A549 (cell line): Measurements from ENCODE around the gene TUB. TPM values are rescaled to one million over a fixed set of nuclear protein-coding genes. Genes with fewer than 3 reads are reported as not detected.

Source experiments
- ATAC-seq, 2 experiments: fragments of 200-7000 bp in 1 of 2; fragments of >200 bp in 1 of 2; cut with Nextera tagmentation in 1 of 2; cut with Tn5 transposase in 1 of 2; 3 replicates each; pipeline versions ENCODE4 v1.8.0 to v1.9.1; 2018 to 2020; ENCODE audit warnings: mild to moderate bottlenecking in 1 of 2, moderate library complexity in 1 of 2
- CTCF ChIA-PET: fragments of 300-600 bp; sonication (Branson Sonifier 250); formaldehyde crosslinking; extraction: SDS; loops from one replicate; lab custom pipeline; 2021; ENCODE audit warnings: antibody characterized with exemption, inconsistent platforms; lab: Yijun Ruan, JAX
- POLR2A ChIA-PET: fragments of 350-600 bp; formaldehyde crosslinking; extraction: SDS; loops from one replicate; lab custom pipeline; 2021; ENCODE audit warnings: antibody characterized with exemption, inconsistent platforms; lab: Yijun Ruan, JAX
- DNase-seq, 2 experiments: peaks; one replicate each; pipeline versions ENCODE4 v3.0.0 to v3.0.0-alpha.2; 2011 to 2016; ENCODE audit warnings: low read depth in 1 of 2, low spot score in 1 of 2
- FAIRE-seq: peaks from 2 replicates; lab custom pipeline; 2011; peaks lifted over from hg19 to GRCh38; lab: Jason Lieb, UNC
- H3K27ac ChIP-seq, 2 experiments: fragments of >200 bp; sonication (Bioruptor Twin); formaldehyde crosslinking; 3 replicates each; pipeline ENCODE4 v1.5.1; 2016 to 2017
- H3K4me1 ChIP-seq: fragments of >200 bp; sonication (Bioruptor Twin); formaldehyde crosslinking; 3 replicates; pipeline ENCODE4 v1.6.1; 2016
- H3K4me2 ChIP-seq: fragments of >200 bp; sonication (Bioruptor Twin); formaldehyde crosslinking; 3 replicates; pipeline ENCODE4 v1.6.1; 2016
- H3K4me3 ChIP-seq: fragments of >200 bp; sonication (Bioruptor Twin); formaldehyde crosslinking; 3 replicates; pipeline ENCODE4 v1.5.1; 2016
- H3K9me3 ChIP-seq: fragments of >200 bp; sonication (Bioruptor Twin); formaldehyde crosslinking; 3 replicates; pipeline ENCODE4 v1.6.1; 2016
- CBX2 ChIP-seq: fragments of 200-600 bp; sonication (generic); IDR thresholded peaks from 2 replicates; pipeline ENCODE4 v1.6.1; 2016; ENCODE audit warnings: low read depth, mild to moderate bottlenecking, borderline replicate concordance
- CBX8 ChIP-seq: fragments of 200-600 bp; sonication (generic); IDR thresholded peaks from 2 replicates; pipeline ENCODE4 v1.6.1; 2016
- ESRRA ChIP-seq: fragments of 150-350 bp; IDR thresholded peaks from 2 replicates; pipeline ENCODE4 v1.6.1; 2014; ENCODE audit warnings: mild to moderate bottlenecking, low read length, borderline replicate concordance
- FOSB ChIP-seq: fragments of 250-450 bp; sonication (Bioruptor Pico); IDR thresholded peaks from 2 replicates; pipeline ENCODE4 v1.5.0; 2020; ENCODE audit warnings: mild to moderate bottlenecking, moderate library complexity
- HDAC2 ChIP-seq: fragments of 200-600 bp; sonication (generic); IDR thresholded peaks from 2 replicates; pipeline ENCODE4 v1.6.1; 2016
- JUN ChIP-seq, 2 experiments: fragments of >200 bp; sonication (Bioruptor Twin); formaldehyde crosslinking; IDR thresholded peaks; 2 replicates in 1 of 2; 3 replicates in 1 of 2; pipeline ENCODE4 v1.6.1; 2016 to 2017
- KDM5A ChIP-seq: fragments of 200-600 bp; sonication (generic); IDR thresholded peaks from 2 replicates; pipeline ENCODE4 v1.6.1; 2016; ENCODE audit warnings: antibody characterized with exemption, mild to moderate bottlenecking
- MAFK ChIP-seq: fragments of 450-650 bp; IDR thresholded peaks from 2 replicates; pipeline ENCODE4 v1.6.1; 2014; ENCODE audit not compliant: partially characterized antibody
- NR3C1 ChIP-seq: fragments of >200 bp; sonication (Bioruptor Twin); formaldehyde crosslinking; IDR thresholded peaks from 3 replicates; pipeline ENCODE4 v1.6.1; 2017
- PHF8 ChIP-seq: fragments of 200-600 bp; sonication (generic); IDR thresholded peaks from 2 replicates; pipeline ENCODE4 v1.6.1; 2016; ENCODE audit warnings: low read depth, mild to moderate bottlenecking, antibody characterized with exemption, moderate library complexity, borderline replicate concordance
- POLR2AphosphoS2 ChIP-seq: conservative IDR thresholded peaks from 2 replicates; pipeline ENCODE4 v1.6.1; 2012; ENCODE audit warnings: low read length, improper control_type of control experiment, inconsistent platforms
- RAD21 ChIP-seq, 2 experiments: fragments of >200 bp in 1 of 2; sonication (Bioruptor Twin) in 1 of 2; formaldehyde crosslinking in 1 of 2; IDR thresholded peaks in 1 of 2; conservative IDR thresholded peaks in 1 of 2; 2 replicates in 1 of 2; 3 replicates in 1 of 2; pipeline ENCODE4 v1.6.1; 2012 to 2018; ENCODE audit warnings: inconsistent platforms in 1 of 2
- RARB ChIP-seq: fragments of 250-450 bp; sonication (Bioruptor Pico); IDR thresholded peaks from 2 replicates; pipeline ENCODE4 v1.8.0; 2021; ENCODE audit warnings: mild to moderate bottlenecking, moderate library complexity
- RFX5 ChIP-seq: fragments of 450-650 bp; IDR thresholded peaks from 2 replicates; pipeline ENCODE4 v1.7.1; 2014; ENCODE audit warnings: antibody characterized with exemption, mild to moderate bottlenecking, moderate library complexity
- SMC3 ChIP-seq: fragments of >200 bp; sonication (Bioruptor Twin); formaldehyde crosslinking; IDR thresholded peaks from 3 replicates; pipeline ENCODE4 v1.6.1; 2018; ENCODE audit warnings: inconsistent platforms
- TP53 ChIP-seq: fragments of 250-450 bp; sonication (Bioruptor Pico); IDR thresholded peaks from 2 replicates; pipeline ENCODE4 v1.5.0; 2021; ENCODE audit warnings: mild to moderate bottlenecking, moderate library complexity
- WGBS: methylation state at CpG from one replicate; pipeline ENCODE4 v1.1.6; 2017; ENCODE audit errors: missing lambda C conversion rate; 5-methylcytosine and 5-hydroxymethylcytosine counted together
- polyA plus RNA-seq, 4 experiments: library from polyadenylated mRNA; depleted of rRNA in 3 of 4; stranded (reverse); fragments of >200 nt; fragmentation: RNase III in 1 of 4; extraction: RNeasy Plus Mini Kit Qiagen cat#74134 plus additional on column Dnase treatment in 1 of 4; gene quantifications; 2 replicates in 3 of 4; 3 replicates in 1 of 4; pipeline ENCODE4 v1.2.3, GENCODE V29; 2011 to 2017
- TF ChIP-seq, protein P1 (sequence below): fragments of 250-450 bp; sonication (Bioruptor Pico); IDR thresholded peaks from 2 replicates; pipeline ENCODE4 v1.5.0; 2021; ENCODE audit warnings: mild to moderate bottlenecking, moderate library complexity, borderline replicate concordance
- TF ChIP-seq, protein P2 (sequence below): fragments of 200-600 bp; sonication (generic); IDR thresholded peaks from 2 replicates; pipeline ENCODE4 v1.6.1; 2016; ENCODE audit warnings: antibody characterized with exemption, mild to moderate bottlenecking, moderate library complexity
- TF ChIP-seq, protein P3 (sequence below): fragments of >200 bp; sonication (Bioruptor Twin); formaldehyde crosslinking; IDR thresholded peaks from 3 replicates; pipeline ENCODE4 v1.5.1; 2016

Gene TUB
- polyA plus RNA-seq, 2 of the 4 experiments (the other 2 are of a cell fraction): 11.3 to 13.2 TPM

DNA sequence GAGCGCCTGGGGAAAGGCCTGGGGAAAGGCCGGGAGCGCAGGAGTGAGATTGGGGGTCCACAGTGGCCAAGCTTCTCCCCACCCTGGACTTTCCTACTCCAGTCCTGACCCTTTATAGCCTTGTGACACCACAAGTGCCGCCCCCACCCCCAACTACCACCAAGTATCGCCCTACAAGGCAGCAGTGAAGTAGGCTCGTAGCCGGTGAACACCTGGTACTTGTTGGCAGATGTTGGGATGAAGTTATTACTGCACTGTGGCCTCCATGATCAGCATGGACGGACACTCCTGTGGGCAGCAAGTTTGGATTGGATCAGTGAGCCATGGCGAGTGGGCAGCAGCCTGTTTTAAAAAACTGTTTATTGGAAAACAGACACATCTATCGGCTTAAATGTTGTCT is 48.9 kb upstream of the TUB start:
- H3K4me1 ChIP-seq: no peaks in the 10 kb centered on the region
- no peaks in the 10 kb centered on the region for H3K9me3 ChIP-seq
- 64% methylated on average over 10 of the region's 10 CpGs for WGBS
- no peak overlapping the region for H3K27ac ChIP-seq
- ATAC-seq: no peak
- FAIRE-seq: no peak
- no peak for DNase-seq
- TF ChIP-seq HDAC2 (no peak), PHF8 (no peak), FOSB (CRISPR knock-in tag) (no peak), CBX8 (no peak), RARB (CRISPR knock-in tag) (no peak), JUN (IDR thresholded peaks at IDR 0.05) (no peak)
- TF ChIP-seq, protein P1, sequence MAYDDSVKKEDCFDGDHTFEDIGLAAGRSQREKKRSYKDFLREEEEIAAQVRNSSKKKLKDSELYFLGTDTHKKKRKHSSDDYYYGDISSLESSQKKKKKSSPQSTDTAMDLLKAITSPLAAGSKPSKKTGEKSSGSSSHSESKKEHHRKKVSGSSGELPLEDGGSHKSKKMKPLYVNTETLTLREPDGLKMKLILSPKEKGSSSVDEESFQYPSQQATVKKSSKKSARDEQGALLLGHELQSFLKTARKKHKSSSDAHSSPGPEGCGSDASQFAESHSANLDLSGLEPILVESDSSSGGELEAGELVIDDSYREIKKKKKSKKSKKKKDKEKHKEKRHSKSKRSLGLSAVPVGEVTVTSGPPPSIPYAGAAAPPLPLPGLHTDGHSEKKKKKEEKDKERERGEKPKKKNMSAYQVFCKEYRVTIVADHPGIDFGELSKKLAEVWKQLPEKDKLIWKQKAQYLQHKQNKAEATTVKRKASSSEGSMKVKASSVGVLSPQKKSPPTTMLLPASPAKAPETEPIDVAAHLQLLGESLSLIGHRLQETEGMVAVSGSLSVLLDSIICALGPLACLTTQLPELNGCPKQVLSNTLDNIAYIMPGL: no peak
- TF ChIP-seq, protein P2, sequence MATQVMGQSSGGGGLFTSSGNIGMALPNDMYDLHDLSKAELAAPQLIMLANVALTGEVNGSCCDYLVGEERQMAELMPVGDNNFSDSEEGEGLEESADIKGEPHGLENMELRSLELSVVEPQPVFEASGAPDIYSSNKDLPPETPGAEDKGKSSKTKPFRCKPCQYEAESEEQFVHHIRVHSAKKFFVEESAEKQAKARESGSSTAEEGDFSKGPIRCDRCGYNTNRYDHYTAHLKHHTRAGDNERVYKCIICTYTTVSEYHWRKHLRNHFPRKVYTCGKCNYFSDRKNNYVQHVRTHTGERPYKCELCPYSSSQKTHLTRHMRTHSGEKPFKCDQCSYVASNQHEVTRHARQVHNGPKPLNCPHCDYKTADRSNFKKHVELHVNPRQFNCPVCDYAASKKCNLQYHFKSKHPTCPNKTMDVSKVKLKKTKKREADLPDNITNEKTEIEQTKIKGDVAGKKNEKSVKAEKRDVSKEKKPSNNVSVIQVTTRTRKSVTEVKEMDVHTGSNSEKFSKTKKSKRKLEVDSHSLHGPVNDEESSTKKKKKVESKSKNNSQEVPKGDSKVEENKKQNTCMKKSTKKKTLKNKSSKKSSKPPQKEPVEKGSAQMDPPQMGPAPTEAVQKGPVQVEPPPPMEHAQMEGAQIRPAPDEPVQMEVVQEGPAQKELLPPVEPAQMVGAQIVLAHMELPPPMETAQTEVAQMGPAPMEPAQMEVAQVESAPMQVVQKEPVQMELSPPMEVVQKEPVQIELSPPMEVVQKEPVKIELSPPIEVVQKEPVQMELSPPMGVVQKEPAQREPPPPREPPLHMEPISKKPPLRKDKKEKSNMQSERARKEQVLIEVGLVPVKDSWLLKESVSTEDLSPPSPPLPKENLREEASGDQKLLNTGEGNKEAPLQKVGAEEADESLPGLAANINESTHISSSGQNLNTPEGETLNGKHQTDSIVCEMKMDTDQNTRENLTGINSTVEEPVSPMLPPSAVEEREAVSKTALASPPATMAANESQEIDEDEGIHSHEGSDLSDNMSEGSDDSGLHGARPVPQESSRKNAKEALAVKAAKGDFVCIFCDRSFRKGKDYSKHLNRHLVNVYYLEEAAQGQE: no peak
- H3K4me2 ChIP-seq: no peak overlapping the region
- CTCF ChIA-PET: interaction anchor here (1.0 to 17.4 kb wide), 15 partner anchors 9 to 88 kb away, joined by 4 to 644 read pairs (median 14); partner anchors contain the start of gene TUB
- POLR2A ChIA-PET: no interaction called here
- H3K4me3 ChIP-seq: no peak overlapping the region

DNA sequence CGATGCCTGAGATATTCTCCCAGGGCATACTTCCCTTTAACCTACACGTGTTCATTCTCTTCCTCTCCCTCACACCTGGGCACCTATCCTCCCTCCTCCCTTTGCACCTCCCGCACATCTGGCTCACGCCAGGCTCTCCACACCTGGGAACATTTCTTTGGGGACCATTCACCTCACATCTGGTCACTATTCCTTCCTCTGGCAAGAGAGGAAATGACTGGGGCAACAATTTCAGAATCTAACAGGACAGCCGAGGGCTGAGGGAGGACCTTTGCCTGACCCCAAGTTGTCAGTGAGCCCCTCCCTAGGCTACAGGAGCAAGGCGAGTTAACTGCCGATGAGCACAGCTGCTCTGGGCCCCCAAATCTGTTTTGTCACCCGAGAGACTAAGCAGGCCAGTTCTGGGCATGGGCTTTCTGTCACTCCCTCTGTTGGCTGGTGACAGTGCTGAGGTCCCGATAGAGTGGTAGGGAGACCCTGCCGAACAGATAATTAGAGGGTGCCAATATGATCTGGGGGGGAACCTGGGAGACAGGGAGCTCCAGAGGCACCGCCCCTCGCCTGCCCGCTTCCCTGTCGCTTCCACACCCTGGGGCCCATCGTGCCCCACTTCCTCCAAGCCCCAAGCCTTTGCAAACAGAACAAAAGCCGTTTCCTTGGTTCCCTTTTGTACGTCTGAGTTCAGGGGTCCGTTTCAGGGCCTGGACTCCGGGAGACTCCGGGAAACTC is 48.3 kb upstream of the TUB start:
- POLR2A ChIA-PET: interaction anchor here (0.8 to 1.2 kb wide), 3 partner anchors 46 to 66 kb away, joined by 3 to 4 read pairs (median 4); partner anchors contain the start of gene EIF3F
- WGBS: 40% methylated on average over 16 of the region's 20 CpGs

DNA sequence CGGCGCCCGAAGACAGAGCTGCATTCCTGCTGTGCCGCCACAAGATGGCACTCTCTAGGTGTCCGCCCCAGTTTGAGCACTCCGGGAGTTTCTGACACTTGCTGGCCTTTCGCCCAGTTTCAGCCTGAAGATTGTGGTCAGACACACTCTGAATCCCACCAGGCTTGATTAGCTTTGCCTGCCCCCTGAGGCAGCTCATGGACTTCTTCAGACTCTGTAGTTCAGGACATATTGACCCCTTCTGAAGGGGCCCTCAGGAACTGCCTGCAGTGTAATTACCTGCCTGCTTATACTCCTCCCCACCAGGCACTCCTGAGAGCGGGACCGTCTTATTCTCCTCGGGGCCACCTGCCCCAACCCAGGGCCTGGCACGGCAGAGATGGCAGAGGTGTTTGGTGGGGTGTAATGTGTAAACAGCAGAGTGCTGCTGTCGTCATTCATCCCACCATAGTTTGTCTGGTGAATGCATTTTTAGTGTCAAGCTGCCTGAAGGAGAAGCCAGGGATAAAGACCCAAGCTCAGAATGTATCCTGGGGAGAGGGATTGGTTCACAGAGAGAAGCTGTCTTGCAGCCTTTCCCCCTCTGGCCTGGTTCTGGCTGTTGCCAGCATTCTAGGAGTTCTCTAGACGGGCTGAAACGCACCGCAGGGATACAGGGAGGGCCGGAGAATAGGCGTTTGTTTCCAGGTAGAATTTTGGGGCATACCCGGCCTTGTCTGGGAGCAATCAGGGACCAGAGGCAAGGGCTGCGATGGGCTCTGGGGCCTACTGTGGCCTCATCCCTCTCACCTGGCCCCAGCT is 47.5 kb upstream of the TUB start:
- CTCF ChIA-PET: interaction anchor here (0.6 to 17.4 kb wide), 25 partner anchors 9 to 746 kb away, joined by 3 to 644 read pairs (median 8); partner anchors contain the start of gene TUB
- FAIRE-seq: no peak
- no peak overlapping the region for H3K4me3 ChIP-seq

More for the DNA sequence above, 48.3 kb upstream of the TUB start:
- TF ChIP-seq RFX5: no peak
- TF ChIP-seq NR3C1: no peak
- TF ChIP-seq HDAC2: no peak
- TF ChIP-seq ESRRA: no peak
- no peak for TF ChIP-seq CBX2
- no peak for TF ChIP-seq POLR2AphosphoS2
- Histone ChIP-seq H3K9me3 (no peaks in the 10 kb centered on the region), H3K4me3 (no peak overlapping the region), H3K27ac (peak overlapping the region in 1 of 2 experiments; percentile 49; a peak in 1 of 6 replicates), H3K4me1 (no peaks in the 10 kb centered on the region), H3K4me2 (peak overlapping the region; percentile 53)
- DNase-seq (no peak), ATAC-seq (peak in 1 of 2 experiments; percentile 31; a peak in 3 of 6 replicates), FAIRE-seq (no peak)
- CTCF ChIA-PET: interaction anchor here (0.6 to 17.4 kb wide), 24 partner anchors 10 to 745 kb away, joined by 3 to 644 read pairs (median 9); partner anchors contain the start of gene TUB

More for the DNA sequence above, 47.5 kb upstream of the TUB start:
- TF ChIP-seq RAD21 (conservative IDR thresholded peaks at IDR 0.05 in 1 of 2, IDR thresholded peaks at IDR 0.05 in 1 of 2) (peak; percentile 74 to 79), SMC3 (peak; percentile 94), MAFK (no peak), TP53 (CRISPR knock-in tag) (no peak), KDM5A (no peak)
- TF ChIP-seq, protein P2: no peak
- TF ChIP-seq, protein P3, sequence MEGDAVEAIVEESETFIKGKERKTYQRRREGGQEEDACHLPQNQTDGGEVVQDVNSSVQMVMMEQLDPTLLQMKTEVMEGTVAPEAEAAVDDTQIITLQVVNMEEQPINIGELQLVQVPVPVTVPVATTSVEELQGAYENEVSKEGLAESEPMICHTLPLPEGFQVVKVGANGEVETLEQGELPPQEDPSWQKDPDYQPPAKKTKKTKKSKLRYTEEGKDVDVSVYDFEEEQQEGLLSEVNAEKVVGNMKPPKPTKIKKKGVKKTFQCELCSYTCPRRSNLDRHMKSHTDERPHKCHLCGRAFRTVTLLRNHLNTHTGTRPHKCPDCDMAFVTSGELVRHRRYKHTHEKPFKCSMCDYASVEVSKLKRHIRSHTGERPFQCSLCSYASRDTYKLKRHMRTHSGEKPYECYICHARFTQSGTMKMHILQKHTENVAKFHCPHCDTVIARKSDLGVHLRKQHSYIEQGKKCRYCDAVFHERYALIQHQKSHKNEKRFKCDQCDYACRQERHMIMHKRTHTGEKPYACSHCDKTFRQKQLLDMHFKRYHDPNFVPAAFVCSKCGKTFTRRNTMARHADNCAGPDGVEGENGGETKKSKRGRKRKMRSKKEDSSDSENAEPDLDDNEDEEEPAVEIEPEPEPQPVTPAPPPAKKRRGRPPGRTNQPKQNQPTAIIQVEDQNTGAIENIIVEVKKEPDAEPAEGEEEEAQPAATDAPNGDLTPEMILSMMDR: peak; percentile 84
- Histone ChIP-seq H3K4me1 (no peaks in the 10 kb centered on the region), H3K9me3 (no peaks in the 10 kb centered on the region), H3K27ac (no peak overlapping the region), H3K4me2 (peak overlapping the region; percentile 53)
- POLR2A ChIA-PET: interaction anchor here (0.8 to 1.2 kb wide), 3 partner anchors 46 to 66 kb away, joined by 3 to 4 read pairs (median 4); partner anchors contain the start of gene EIF3F
- WGBS: 37% methylated on average over 18 of the region's 19 CpGs
- DNase-seq (peak; percentile 58 to 70), ATAC-seq (peak; percentile 70 to 92; a peak in 5 of 6 replicates)
